Cerebellar nuclear complex (tissue), 1 donor: Measurements from ENCODE around the gene ZNF862.
"Not testable (repeated sequence)": the region's sequence is repeated elsewhere in the genome, so short reads cannot be mapped to it uniquely, and the experiment has no call there.

Experiments used
- DNase-seq, 2 experiments: peaks; one replicate each; lab custom pipeline; 2025; lab: John Stamatoyannopoulos, UW

ZNF862 gene

GRCh38 chr7:149880638-149881311 lies 42.6 kb downstream of the ZNF862 start:
- DNase-seq, result no peak

- DNase-seq, result no peak
Observed at GRCh38 chr7:149881328-149882247, 43.4 kb downstream of the ZNF862 start.

GRCh38 chr7:149882248-149883047 lies 44.3 kb downstream of the ZNF862 start:
- no peak for DNase-seq

GRCh38 chr7:149883048-149883438 lies 44.9 kb downstream of the ZNF862 start:
- no peak for DNase-seq

- peak in 1 of 2 experiments; percentile 20 for DNase-seq
Observed at GRCh38 chr7:149883452-149883861, 45.3 kb downstream of the ZNF862 start.

GRCh38 chr7:149884016-149884415 lies 45.8 kb downstream of the ZNF862 start:
- no peak for DNase-seq

- no peak for DNase-seq
Observed at GRCh38 chr7:149884541-149884940, 46.4 kb downstream of the ZNF862 start.

- no peak for DNase-seq
Observed at GRCh38 chr7:149885191-149886017, 47.2 kb downstream of the ZNF862 start.

- DNase-seq, result no peak
Observed at GRCh38 chr7:149886018-149886415, 47.8 kb downstream of the ZNF862 start.

GRCh38 chr7:149887311-149887710 lies 49.1 kb downstream of the ZNF862 start:
- no peak for DNase-seq

- DNase-seq, result not testable (repeated sequence)
Observed at GRCh38 chr7:149890715-149891114, 52.5 kb downstream of the ZNF862 start.

GRCh38 chr7:149894957-149895356 lies 56.8 kb downstream of the ZNF862 start:
- DNase-seq, result not testable (repeated sequence)

GRCh38 chr7:149907776-149908376 lies 69.7 kb downstream of the ZNF862 start:
- DNase-seq, result not testable (repeated sequence)

GRCh38 chr7:149910219-149910618 lies 72.0 kb downstream of the ZNF862 start:
- DNase-seq, result not testable (repeated sequence)

- DNase-seq, result not testable (repeated sequence)
Observed at GRCh38 chr7:149912126-149912525, 74.0 kb downstream of the ZNF862 start.
